OCI-LY7 (cell line): ENCODE measurements around the gene SLMAP. TPM values are rescaled to one million over a fixed set of nuclear protein-coding genes. Genes with fewer than 3 reads are reported as not detected.

ENCODE experiments used
- BruUV-seq: library from RNA; stranded (reverse); fragments of 400-500 nt; replicated peaks from 2 replicates; lab custom pipeline; 2021; lab: Mats Ljungman, UMichigan
- CTCF ChIA-PET: fragments of 300-600 bp; sonication (Branson Sonifier 250); formaldehyde crosslinking; loops from one replicate; lab custom pipeline; 2022; ENCODE audit warnings: antibody characterized with exemption; ENCODE audit not compliant: unreplicated experiment; lab: Charles Lee
- POLR2A ChIA-PET: fragments of 300-600 bp; sonication (Branson Sonifier 250); formaldehyde crosslinking; loops from one replicate; lab custom pipeline; 2022; ENCODE audit warnings: antibody characterized with exemption; lab: Charles Lee
- DNase-seq: peaks from one replicate; pipeline ENCODE4 v3.0.0-alpha.2; 2015; ENCODE audit warnings: low spot score
- H2AFZ ChIP-seq: fragments of 200-600 bp; sonication (generic), shearing (Covaris generic); 2 replicates; pipeline ENCODE4 v1.6.1; 2014; ENCODE audit warnings: mild to moderate bottlenecking, antibody characterized with exemption, low read length, moderate library complexity
- H3K27ac ChIP-seq: fragments of 200-600 bp; sonication (generic); 2 replicates; pipeline ENCODE4 v1.5.1; 2014; ENCODE audit warnings: mixed run types, low read depth, mild to moderate bottlenecking, moderate library complexity, low read length, inconsistent platforms; ENCODE audit not compliant: poor library complexity, severe bottlenecking
- H3K36me3 ChIP-seq: fragments of 200-600 bp; sonication (generic); 2 replicates; pipeline ENCODE4 v1.6.1; 2014; ENCODE audit warnings: mild to moderate bottlenecking, antibody characterized with exemption, low read length, moderate library complexity, mixed read lengths; ENCODE audit not compliant: insufficient read depth
- H3K4me1 ChIP-seq: fragments of 200-600 bp; sonication (generic); 2 replicates; pipeline ENCODE4 v1.5.1; 2014; ENCODE audit warnings: mild to moderate bottlenecking, low read length; ENCODE audit not compliant: insufficient read depth, poor library complexity, severe bottlenecking
- H3K4me2 ChIP-seq: fragments of 200-600 bp; sonication (generic); 2 replicates; pipeline ENCODE4 v1.6.1; 2014; ENCODE audit warnings: mild to moderate bottlenecking, low read length
- H3K4me3 ChIP-seq: fragments of 200-600 bp; sonication (generic); 2 replicates; pipeline ENCODE4 v1.5.1; 2014; ENCODE audit warnings: mild to moderate bottlenecking, low read depth, low read length; ENCODE audit not compliant: poor library complexity, severe bottlenecking
- H3K79me2 ChIP-seq: fragments of 200-600 bp; sonication (generic); 2 replicates; pipeline ENCODE4 v1.6.1; 2016; ENCODE audit warnings: low read depth, mild to moderate bottlenecking, low read length, moderate library complexity, mixed read lengths; ENCODE audit not compliant: insufficient read depth
- H3K9me2 ChIP-seq: fragments of 200-600 bp; sonication (generic); 2 replicates; pipeline ENCODE4 v1.6.1; 2016; ENCODE audit warnings: mild to moderate bottlenecking, low read length, mixed read lengths; ENCODE audit not compliant: insufficient read depth
- H3K9me3 ChIP-seq: fragments of 200-600 bp; sonication (generic); 2 replicates; pipeline ENCODE4 v1.6.1; 2014; ENCODE audit warnings: mild to moderate bottlenecking, mixed run types, low read length, mixed read lengths
- H4K20me1 ChIP-seq: fragments of 200-600 bp; sonication (generic); 2 replicates; pipeline ENCODE4 v1.6.1; 2014; ENCODE audit warnings: mild to moderate bottlenecking, antibody characterized with exemption, low read length, moderate library complexity, mixed read lengths; ENCODE audit not compliant: insufficient read depth
- EZH2phosphoT487 ChIP-seq: fragments of 200-600 bp; sonication (generic); IDR thresholded peaks from 2 replicates; pipeline ENCODE4 v1.6.1; 2018; ENCODE audit warnings: low read depth, borderline replicate concordance, mild to moderate bottlenecking, mixed run types, antibody characterized with exemption, low read length, moderate library complexity, mixed read lengths
- intact Hi-C: fragments of 100-400 bp; cut with micrococcal nuclease; formaldehyde crosslinking; loops from one replicate; pipeline ENCODE4 v1.10.0; 2022; ENCODE audit not compliant: unreplicated experiment
- total RNA-seq, 2 experiments: library from RNA; depleted of rRNA in 1 of 2; stranded (reverse); fragments of >200 nt in 1 of 2; shearing (Covaris generic) in 1 of 2; gene quantifications; 2 replicates each; pipeline ENCODE4 v1.2.3, GENCODE V29; 2014 to 2022
- TF ChIP-seq, protein P1 (sequence below): fragments of 200-600 bp; sonication (generic); conservative IDR thresholded peaks from 2 replicates; pipeline ENCODE4 v1.5.1; 2014; ENCODE audit warnings: mild to moderate bottlenecking, antibody characterized with exemption, low read length, moderate library complexity, mixed read lengths

Gene SLMAP
- total RNA-seq, 2 experiments from 2014 or later = 41.6 to 68.4 TPM

DNA sequence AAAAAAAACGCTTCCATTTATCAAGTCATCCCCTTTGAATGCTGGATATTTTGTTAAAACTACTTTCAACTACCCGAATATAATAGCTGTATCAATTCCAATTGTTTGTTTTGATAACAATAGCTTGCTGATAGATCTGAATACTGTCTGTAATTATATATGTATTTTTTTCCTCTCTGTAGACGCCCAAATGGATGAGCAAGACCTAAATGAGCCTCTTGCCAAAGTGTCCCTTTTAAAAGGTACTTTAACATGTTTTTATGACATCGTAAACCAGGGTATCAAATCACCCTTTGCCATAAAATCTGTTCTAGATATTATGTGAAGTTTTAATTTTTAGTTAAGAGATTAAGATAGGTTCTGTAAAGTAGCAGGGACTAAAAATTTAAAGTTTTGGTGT is 140.6 kb downstream of the SLMAP start:
- intact Hi-C loops = no loop called here
- no peak overlapping the region for H2AFZ ChIP-seq
- H3K9me2 ChIP-seq = no peaks in the 10 kb centered on the region
- no peaks in the 10 kb centered on the region for H3K4me1 ChIP-seq
- ChIA-PET POLR2A (no interaction called here), CTCF (no interaction called here)
- H3K27ac ChIP-seq = no peak overlapping the region
- no peak overlapping the region for H3K4me3 ChIP-seq
- peaks cover 51% of the 10 kb centered on the region for H3K36me3 ChIP-seq
- DNase-seq = no peak
- no peak overlapping the region for H3K4me2 ChIP-seq
- H3K79me2 ChIP-seq = no peaks in the 10 kb centered on the region
- H3K9me3 ChIP-seq = no peaks in the 10 kb centered on the region
- TF ChIP-seq EZH2phosphoT487 = no peak
- TF ChIP-seq, protein P1, sequence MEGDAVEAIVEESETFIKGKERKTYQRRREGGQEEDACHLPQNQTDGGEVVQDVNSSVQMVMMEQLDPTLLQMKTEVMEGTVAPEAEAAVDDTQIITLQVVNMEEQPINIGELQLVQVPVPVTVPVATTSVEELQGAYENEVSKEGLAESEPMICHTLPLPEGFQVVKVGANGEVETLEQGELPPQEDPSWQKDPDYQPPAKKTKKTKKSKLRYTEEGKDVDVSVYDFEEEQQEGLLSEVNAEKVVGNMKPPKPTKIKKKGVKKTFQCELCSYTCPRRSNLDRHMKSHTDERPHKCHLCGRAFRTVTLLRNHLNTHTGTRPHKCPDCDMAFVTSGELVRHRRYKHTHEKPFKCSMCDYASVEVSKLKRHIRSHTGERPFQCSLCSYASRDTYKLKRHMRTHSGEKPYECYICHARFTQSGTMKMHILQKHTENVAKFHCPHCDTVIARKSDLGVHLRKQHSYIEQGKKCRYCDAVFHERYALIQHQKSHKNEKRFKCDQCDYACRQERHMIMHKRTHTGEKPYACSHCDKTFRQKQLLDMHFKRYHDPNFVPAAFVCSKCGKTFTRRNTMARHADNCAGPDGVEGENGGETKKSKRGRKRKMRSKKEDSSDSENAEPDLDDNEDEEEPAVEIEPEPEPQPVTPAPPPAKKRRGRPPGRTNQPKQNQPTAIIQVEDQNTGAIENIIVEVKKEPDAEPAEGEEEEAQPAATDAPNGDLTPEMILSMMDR = no peak
- no peaks in the 10 kb centered on the region for H4K20me1 ChIP-seq
- no TSS peak for BruUV-seq

DNA sequence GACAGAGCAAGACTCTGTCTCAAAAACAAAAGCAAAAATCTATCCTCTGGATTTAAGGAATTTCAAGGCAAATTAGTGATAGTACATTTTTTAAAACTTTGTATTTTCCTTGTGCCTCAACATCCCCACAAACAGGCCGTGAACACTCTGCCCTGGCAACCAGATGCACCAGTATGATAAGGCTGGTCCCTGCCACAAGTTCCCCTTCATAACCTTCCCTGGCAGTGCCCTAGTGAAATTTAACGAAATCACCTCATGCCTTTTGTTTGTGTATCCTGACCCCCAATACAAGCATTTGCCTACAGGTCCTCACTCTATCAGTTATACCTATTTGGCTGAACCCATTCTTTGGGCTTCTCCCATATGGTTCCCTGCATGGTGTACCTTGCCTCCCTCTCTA is 144.7 kb downstream of the SLMAP start:
- Histone ChIP-seq H3K79me2 (no peaks in the 10 kb centered on the region), H4K20me1 (no peaks in the 10 kb centered on the region), H3K9me2 (no peaks in the 10 kb centered on the region), H3K27ac (no peak overlapping the region), H3K4me1 (no peaks in the 10 kb centered on the region), H3K36me3 (peaks cover 50% of the 10 kb centered on the region), H3K4me2 (no peak overlapping the region), H3K4me3 (no peak overlapping the region), H2AFZ (no peak overlapping the region), H3K9me3 (no peaks in the 10 kb centered on the region)
- intact Hi-C loops = no loop called here
- BruUV-seq = no TSS peak
- no peak for TF ChIP-seq EZH2phosphoT487
- TF ChIP-seq, protein P1 = no peak
- DNase-seq = no peak
- ChIA-PET CTCF (no interaction called here), POLR2A (no interaction called here)

DNA sequence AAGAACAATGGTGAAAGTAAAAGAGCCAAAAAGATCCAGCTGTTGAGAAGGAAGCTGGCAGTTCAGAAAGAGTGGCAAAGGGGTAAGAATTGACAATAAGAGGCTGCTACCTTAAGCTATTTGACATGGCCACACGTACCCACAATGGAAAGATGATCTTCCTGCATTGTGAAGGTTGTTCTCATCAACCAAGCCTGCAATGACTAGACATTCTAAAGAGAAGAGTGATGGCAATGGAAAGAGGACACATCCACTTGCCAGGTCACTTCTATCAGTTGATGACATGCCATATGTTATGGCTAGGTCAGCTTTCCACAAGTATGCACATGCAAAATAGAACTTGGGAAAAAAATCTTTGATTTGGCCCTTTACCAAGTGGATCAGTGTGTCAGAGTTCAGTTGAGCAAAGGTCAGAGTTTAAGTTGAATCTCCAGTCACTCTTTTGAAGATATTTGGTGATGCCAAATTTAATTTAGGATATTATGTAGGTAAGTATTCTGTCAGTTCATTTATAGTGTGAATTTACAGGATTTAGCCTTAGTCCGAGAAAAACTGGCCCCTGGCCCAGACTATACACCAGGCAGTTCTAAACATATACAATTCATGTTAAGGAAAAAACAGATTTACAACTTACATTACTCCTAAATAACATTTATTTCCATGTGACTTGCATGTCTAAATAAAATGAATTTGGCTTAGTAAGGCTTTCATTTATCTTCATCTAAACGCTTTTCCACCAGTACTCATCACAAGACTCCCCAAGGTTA is 147.2 kb downstream of the SLMAP start:
- H3K27ac ChIP-seq = no peak overlapping the region
- H3K9me3 ChIP-seq = no peaks in the 10 kb centered on the region
- ChIA-PET POLR2A (no interaction called here), CTCF (no interaction called here)
- no peak overlapping the region for H3K4me3 ChIP-seq
- H3K9me2 ChIP-seq = no peaks in the 10 kb centered on the region
- no peaks in the 10 kb centered on the region for H3K4me1 ChIP-seq
- H2AFZ ChIP-seq = no peak overlapping the region
- intact Hi-C loops = no loop called here
- H3K4me2 ChIP-seq = no peak overlapping the region
- DNase-seq = no peak
- no peak for TF ChIP-seq EZH2phosphoT487
- TF ChIP-seq, protein P1 = no peak
- no peaks in the 10 kb centered on the region for H4K20me1 ChIP-seq
- BruUV-seq = no TSS peak
- H3K36me3 ChIP-seq = peaks cover 35% of the 10 kb centered on the region
- no peaks in the 10 kb centered on the region for H3K79me2 ChIP-seq
